ENCODE results near the gene ABAT. TPM values are rescaled to one million over a fixed set of nuclear protein-coding genes. Genes with fewer than 3 reads are reported as not detected.

ABAT gene
- total and polyA plus RNA-seq, 10 of the 15 experiments (the other 5 are each of a cell fraction or from before 2014, with no cell fraction given) = 1.0 to 10.6 (median 1.9) TPM

GRCh38 chr16:8694795-8695728, 20.6 kb downstream of the ABAT start:
- 48% methylated on average over 18 of the region's 18 CpGs for WGBS (ENCODE audit: insufficient coverage, insufficient replicate concordance, low lambda C conversion rate, missing lambda C conversion rate)
- Histone ChIP-seq H3K9me3 (replicated peaks; ENCODE audit: control insufficient read depth, insufficient read depth, low read length) (no peaks in the 10 kb centered on the region; the same call in 2 of the 3 replicates), H3K9ac (ENCODE audit: control insufficient read depth, insufficient read depth, low read length) (no peak overlapping the region), H3K27ac (ENCODE audit: control insufficient read depth, insufficient read depth) (no peak overlapping the region), H3K79me2 (ENCODE audit: control insufficient read depth, insufficient read depth, low read length) (no peaks in the 10 kb centered on the region), H4K20me1 (ENCODE audit: control insufficient read depth, insufficient read depth) (no peaks in the 10 kb centered on the region), H3K4me1 (ENCODE audit: control insufficient read depth, insufficient read depth, low read length) (no peaks in the 10 kb centered on the region), H3K27me3 (replicated peaks in 1 of 2; ENCODE audit: control insufficient read depth in 2 of 2, insufficient read depth in 2 of 2, low read length in 1 of 2) (no peaks in the 10 kb centered on the region), H2AFZ (ENCODE audit: control insufficient read depth, low read depth, low read length) (no peak overlapping the region), H3K4me3 (no peak overlapping the region), H3K36me3 (ENCODE audit: control insufficient read depth in 2 of 2, insufficient read depth in 2 of 2, low read length in 1 of 2) (no peaks in the 10 kb centered on the region), H3K4me2 (ENCODE audit: control insufficient read depth, insufficient read depth) (no peak overlapping the region)
- TF ChIP-seq IRF3 (IDR thresholded peaks at IDR 0.05) = no peak
- no peak for TF ChIP-seq ETV6 (conservative IDR thresholded peaks at IDR 0.05 in 1 of 2, IDR thresholded peaks at IDR 0.05 in 1 of 2; ENCODE audit: borderline replicate concordance in 1 of 2, low read depth in 1 of 2)
- TF ChIP-seq YY1 (IDR thresholded peaks at IDR 0.05; ENCODE audit: low read depth, low read length) = no peak
- no peak for TF ChIP-seq NR2C2 (IDR thresholded peaks at IDR 0.05; ENCODE audit: borderline replicate concordance, control insufficient read depth, insufficient read length, low read depth)
- ChIA-PET CTCF (interaction anchor here (0.7 to 0.8 kb wide), 2 partner anchors 12 to 27 kb away, joined by 3 read pairs; no protein-coding TSS in a partner anchor), RAD21 (ENCODE audit: unreplicated experiment) (no interaction called here), SMC1A (ENCODE audit: uncharacterized antibody, unreplicated experiment) (interaction anchor here (0.6 kb wide), 1 partner anchor 200 kb away, joined by 3 read pairs; no protein-coding TSS in a partner anchor), POLR2A (no interaction called here)
- no peak for ATAC-seq
- no peak for DNase-seq (ENCODE audit: low read depth, low spot score)
- intact Hi-C loops (cut with micrococcal nuclease; ENCODE audit: unreplicated experiment) (no loop called here), in situ Hi-C loops (cut with MboI) (no loop called here)
- no TSS peak for BruUV-seq (replicated peaks)
- FAIRE-seq = no peak

DNA sequence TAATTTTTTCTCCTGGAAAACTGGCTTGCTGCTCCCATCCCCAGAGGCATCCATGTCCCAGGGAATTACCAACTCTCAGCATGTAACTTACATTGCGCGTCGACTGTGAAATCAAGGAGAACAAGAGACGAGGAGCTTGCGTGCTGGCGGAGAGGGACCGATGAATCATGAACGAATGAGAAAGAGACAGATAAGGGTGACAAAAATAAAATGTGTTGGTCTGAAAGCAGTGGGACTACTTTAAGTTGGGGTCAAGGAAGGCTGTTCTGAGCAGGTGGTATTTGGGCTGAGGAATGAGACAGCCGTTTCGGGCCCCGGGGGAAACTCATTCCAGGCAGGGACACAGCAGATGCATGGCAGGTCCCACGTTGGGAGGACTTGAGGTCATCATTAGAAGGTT, 22.5 kb downstream of the ABAT start:
- CTCF ChIA-PET = no interaction called here
- Histone ChIP-seq H3K27ac (ENCODE audit: control insufficient read depth, insufficient read depth) (no peak overlapping the region), H2AFZ (ENCODE audit: control insufficient read depth, low read depth, low read length) (no peak overlapping the region), H3K27me3 (replicated peaks in 1 of 2; ENCODE audit: control insufficient read depth in 2 of 2, insufficient read depth in 2 of 2, low read length in 1 of 2) (no peaks in the 10 kb centered on the region), H3K4me1 (ENCODE audit: control insufficient read depth, insufficient read depth, low read length) (no peaks in the 10 kb centered on the region), H4K20me1 (ENCODE audit: control insufficient read depth, insufficient read depth) (no peaks in the 10 kb centered on the region), H3K4me3 (no peak overlapping the region), H3K9ac (ENCODE audit: control insufficient read depth, insufficient read depth, low read length) (no peak overlapping the region), H3K36me3 (ENCODE audit: control insufficient read depth in 2 of 2, insufficient read depth in 2 of 2, low read length in 1 of 2) (no peaks in the 10 kb centered on the region), H3K9me3 (replicated peaks; ENCODE audit: control insufficient read depth, insufficient read depth, low read length) (no peaks in the 10 kb centered on the region), H3K4me2 (ENCODE audit: control insufficient read depth, insufficient read depth) (no peak overlapping the region), H3K79me2 (ENCODE audit: control insufficient read depth, insufficient read depth, low read length) (no peaks in the 10 kb centered on the region)
- in situ Hi-C loops (cut with MboI) = no loop called here
- SMC1A ChIA-PET (ENCODE audit: uncharacterized antibody, unreplicated experiment) = no interaction called here
- POLR2A ChIA-PET = no interaction called here
- WGBS (ENCODE audit: insufficient coverage, insufficient replicate concordance, low lambda C conversion rate, missing lambda C conversion rate) = 75% methylated on average over 12 of the region's 12 CpGs
- DNase-seq (ENCODE audit: low read depth, low spot score) = no peak
- no peak for FAIRE-seq
- BruUV-seq (replicated peaks) = no TSS peak
- ATAC-seq = no peak
- intact Hi-C loops (cut with micrococcal nuclease; ENCODE audit: unreplicated experiment) = no loop called here
- RAD21 ChIA-PET (ENCODE audit: unreplicated experiment) = no interaction called here
- TF ChIP-seq HDAC6 (IDR thresholded peaks at IDR 0.05; ENCODE audit: unreplicated experiment) (no peak), PAX8 (IDR thresholded peaks at IDR 0.05) (no peak), CHD1 (IDR thresholded peaks at IDR 0.05; ENCODE audit: low read depth, low read length) (no peak), ZNF24 (IDR thresholded peaks at IDR 0.05) (no peak), SIN3A (IDR thresholded peaks at IDR 0.05; ENCODE audit: low read depth, low read length) (no peak), MTA2 (IDR thresholded peaks at IDR 0.05; ENCODE audit: low read depth) (no peak), NFYB (IDR thresholded peaks at IDR 0.05; ENCODE audit: insufficient read depth, low read depth, low read length) (no peak), MYB (IDR thresholded peaks at IDR 0.05; ENCODE audit: borderline replicate concordance, low read depth, low read length) (no peak), GABPA (IDR thresholded peaks at IDR 0.05; ENCODE audit: low read depth) (no peak)
- TF ChIP-seq, protein P1, sequence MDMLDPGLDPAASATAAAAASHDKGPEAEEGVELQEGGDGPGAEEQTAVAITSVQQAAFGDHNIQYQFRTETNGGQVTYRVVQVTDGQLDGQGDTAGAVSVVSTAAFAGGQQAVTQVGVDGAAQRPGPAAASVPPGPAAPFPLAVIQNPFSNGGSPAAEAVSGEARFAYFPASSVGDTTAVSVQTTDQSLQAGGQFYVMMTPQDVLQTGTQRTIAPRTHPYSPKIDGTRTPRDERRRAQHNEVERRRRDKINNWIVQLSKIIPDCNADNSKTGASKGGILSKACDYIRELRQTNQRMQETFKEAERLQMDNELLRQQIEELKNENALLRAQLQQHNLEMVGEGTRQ (IDR thresholded peaks at IDR 0.05; ENCODE audit: borderline replicate concordance, low read depth, low read length) = no peak
- TF ChIP-seq, protein P2, sequence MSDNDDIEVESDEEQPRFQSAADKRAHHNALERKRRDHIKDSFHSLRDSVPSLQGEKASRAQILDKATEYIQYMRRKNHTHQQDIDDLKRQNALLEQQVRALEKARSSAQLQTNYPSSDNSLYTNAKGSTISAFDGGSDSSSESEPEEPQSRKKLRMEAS (IDR thresholded peaks at IDR 0.05; ENCODE audit: low read depth, low read length) = no peak

Measured in GM12878 (cell line).